Transverse colon (tissue), 4 donors: ENCODE results near the gene SPTB.
A peak's percentile ranks its signal among the peaks of the same experiment; 100 is the strongest.

Source experiments
- CTCF ChIP-seq, 5 experiments: fragments of 200-600 bp in 3 of 5; fragments of 450-650 bp in 2 of 5; sonication (generic) in 3 of 5; IDR thresholded peaks; 1 replicate in 2 of 5; 2 replicates in 3 of 5; pipeline ENCODE4 v1.5.1; 2016 to 2017; ENCODE audit warnings: antibody characterized with exemption in 5 of 5, inconsistent platforms in 3 of 5, mild to moderate bottlenecking in 2 of 5, moderate library complexity in 1 of 5
- EP300 ChIP-seq: sonication (generic); formaldehyde crosslinking; IDR thresholded peaks from one replicate; pipeline ENCODE4 v1.6.1; 2017; ENCODE audit warnings: antibody characterized with exemption, low read depth
- POLR2A ChIP-seq: fragments of 450-650 bp; IDR thresholded peaks from one replicate; pipeline ENCODE4 v1.6.1; 2016; ENCODE audit warnings: antibody characterized with exemption, mild to moderate bottlenecking, moderate library complexity
- POLR2AphosphoS5 ChIP-seq, 3 donors: sonication (generic); formaldehyde crosslinking; IDR thresholded peaks; one replicate each; pipeline ENCODE4 v1.6.1; 2016; ENCODE audit warnings: antibody characterized with exemption in 3 of 3

GRCh38 chr14:64762044-64763034, 117.4 kb downstream of the SPTB start:
- TF ChIP-seq CTCF (IDR thresholded peaks at IDR 0.05) (no peak), POLR2AphosphoS5 (IDR thresholded peaks at IDR 0.05) (peak; percentile 47 to 55 (median 51)), POLR2A (no peak), EP300 (no peak)
